NOMO-1 treated with dmso at 0.1 percent for 144 hours (cell line): ENCODE results near the gene ADCY7.
"Not testable (repeated sequence)": the region's sequence is repeated elsewhere in the genome, so short reads cannot be mapped to it uniquely, and the experiment has no call there.

Experiments
- DNase-seq: peaks from one replicate; lab custom pipeline; 2025; ENCODE audit not compliant: unreplicated experiment; lab: John Stamatoyannopoulos, UW

The ADCY7 gene

DNA sequence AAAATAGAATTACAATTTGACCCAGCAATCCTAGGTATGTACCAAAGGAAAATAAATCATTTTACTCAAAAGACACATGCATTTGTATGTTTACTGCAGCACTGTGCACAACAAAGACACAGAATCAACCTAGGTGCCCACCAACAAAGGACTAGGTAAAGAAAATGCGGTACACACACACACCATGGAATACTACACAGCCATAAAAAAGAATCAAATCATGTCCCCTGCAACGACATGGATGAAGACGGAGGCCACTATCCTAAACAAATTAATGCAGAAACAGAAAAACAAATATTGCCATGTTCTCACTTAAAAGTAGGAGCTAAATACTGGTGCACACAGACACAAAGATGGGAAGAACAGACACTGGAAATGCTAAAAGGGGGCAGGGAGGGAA is 66.2 kb downstream of the ADCY7 start:
- DNase-seq: no peak

DNA sequence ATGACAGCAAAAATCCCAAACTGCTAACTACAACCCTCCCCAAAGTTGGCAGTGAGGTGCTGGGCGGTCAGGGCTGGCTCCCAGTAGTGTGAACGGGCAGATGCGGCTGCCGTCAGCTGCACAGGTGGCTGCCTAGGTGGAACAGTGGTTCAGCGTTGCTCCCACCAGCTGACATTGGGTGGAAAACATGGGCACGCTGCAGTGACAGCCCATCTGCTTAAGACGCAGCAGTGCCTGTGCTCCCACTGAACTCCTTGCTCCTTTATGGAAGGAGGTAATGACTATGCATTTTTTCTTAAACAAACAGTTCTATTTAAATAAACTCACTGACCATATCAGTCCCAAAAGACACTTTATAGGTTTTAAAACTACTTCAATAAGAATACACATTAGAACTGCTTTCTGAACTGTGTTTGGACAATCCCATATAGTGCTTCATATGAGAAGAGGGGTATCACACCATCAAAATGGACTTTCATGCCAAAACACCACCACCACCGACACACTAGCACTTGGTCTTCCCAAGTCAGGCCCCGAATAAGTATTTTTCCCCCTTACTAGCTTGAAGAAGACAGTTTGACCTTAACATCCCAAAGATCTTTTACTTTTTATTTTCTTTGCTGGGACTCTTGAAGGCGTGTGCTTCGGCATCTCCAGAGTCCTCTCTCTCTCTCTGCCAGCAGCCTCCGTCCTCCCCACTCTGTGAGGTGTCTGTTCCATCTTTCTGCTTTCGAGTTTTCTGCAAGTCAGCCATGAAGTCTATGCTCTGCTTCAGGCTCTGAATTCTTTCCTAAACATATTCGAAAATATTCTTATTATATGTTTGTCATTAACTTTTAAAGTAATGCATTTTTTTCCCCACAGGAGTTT is 68.0 kb downstream of the ADCY7 start:
- no peak for DNase-seq

DNA sequence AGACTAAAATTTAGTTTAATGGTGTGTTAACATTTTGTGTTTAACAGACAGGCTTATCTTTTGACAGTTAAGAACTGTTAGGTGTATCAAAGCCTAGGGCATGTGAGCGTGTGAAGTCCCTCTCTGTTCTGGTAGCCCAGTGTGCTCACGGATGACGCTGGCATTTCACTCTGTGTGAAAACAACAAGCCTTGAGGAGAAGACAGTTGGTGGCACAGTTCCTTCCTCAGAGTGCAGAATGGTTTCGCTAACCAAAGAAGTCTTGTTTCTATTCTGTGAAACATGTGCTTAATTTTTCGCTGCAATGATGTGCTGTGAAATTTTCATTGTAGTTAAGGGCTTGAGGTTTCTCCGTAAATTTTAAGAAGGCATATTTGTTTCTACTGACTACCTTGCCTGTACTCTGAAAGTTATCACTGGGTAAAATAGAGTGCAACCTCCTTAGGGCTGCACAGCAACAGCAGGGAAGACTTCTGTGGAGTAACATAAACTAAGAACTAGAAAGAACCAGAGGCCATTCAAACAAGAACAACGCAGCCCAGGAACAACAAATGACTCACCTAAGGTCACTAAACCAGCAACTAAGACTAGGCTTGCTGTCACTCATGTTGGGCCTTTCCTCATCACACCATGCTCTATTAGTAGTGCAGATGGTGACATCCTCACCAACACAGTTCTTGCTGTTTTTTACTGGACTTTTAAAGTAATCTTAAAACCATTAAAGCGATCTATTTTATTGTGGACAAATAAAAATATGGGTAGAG is 69.0 kb downstream of the ADCY7 start:
- no peak for DNase-seq

DNA sequence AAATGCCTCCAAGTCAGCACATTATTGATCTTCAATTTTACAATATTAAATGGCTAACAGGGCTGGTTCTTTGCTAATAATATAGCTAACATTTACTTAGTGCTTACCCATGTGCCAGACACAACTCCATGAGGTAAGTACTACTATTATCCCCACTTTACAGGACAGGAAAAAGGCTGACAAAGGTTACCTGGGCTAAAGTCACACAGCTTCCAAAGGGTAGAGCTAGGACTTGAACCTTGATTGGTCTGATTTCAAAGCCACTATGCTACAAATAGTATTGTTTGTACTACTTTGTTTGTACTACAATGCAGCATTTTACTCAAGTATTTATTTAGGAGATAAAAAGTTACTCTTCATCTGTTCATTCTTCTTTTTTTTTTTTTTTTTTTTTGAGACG is 70.5 kb downstream of the ADCY7 start:
- no peak for DNase-seq

DNA sequence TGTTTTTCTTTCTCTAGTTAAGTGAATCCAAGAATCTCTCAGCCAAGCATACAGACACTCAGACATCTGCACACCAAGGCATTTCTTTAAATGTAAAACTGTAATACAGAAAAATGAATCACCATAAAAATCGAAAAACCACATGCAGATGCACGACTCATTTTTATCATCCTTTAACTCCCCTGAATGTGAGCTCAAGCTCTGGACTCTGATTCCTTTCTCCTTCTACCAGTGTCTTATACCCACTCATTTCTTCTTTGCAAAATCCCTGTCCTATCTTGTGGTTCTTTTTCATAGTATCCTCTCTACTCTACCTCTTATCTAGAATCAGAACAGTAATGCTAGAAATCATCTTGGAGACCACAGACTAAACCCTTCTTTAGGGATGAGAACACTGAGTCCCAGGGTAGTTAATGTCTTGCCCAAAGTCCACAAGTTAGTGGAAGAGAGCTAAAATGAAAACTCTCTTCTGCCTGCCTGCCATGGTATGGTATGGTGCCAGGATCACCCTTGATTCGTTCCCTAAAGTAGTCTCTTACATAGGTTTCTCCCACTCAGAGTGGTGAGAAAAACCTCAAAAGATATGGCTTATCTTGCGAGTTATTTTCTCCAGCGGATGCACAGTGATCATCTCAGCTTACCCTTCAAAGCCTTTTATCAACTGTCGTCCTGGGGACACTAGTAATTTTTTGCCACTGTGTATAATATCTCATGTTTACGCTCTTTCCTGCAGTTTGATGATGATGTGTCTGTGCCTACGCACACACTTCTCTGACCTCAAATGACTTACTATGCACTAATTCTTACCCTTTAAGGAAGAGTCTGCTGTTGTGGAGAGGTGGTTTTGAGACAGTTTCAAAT is 72.2 kb downstream of the ADCY7 start:
- DNase-seq: no peak

DNA sequence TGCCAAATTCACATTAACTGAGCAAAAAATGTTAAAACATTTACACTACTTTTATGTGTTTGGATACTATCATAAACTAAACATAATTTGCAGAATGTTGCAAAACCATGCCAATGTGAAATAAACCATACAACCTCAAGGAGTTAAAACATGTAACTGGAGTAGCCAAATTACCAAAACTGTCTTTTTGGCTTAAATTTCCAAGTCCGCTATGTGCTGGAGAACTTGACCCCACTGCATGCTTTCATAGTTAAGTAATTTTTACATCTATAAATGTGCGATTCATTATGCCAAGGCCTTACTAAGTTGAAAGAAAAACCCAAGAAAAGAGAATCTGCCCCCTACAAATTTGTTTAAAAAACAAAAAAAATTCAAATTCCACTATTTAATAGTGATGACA is 74.2 kb downstream of the ADCY7 start:
- no peak for DNase-seq

DNA sequence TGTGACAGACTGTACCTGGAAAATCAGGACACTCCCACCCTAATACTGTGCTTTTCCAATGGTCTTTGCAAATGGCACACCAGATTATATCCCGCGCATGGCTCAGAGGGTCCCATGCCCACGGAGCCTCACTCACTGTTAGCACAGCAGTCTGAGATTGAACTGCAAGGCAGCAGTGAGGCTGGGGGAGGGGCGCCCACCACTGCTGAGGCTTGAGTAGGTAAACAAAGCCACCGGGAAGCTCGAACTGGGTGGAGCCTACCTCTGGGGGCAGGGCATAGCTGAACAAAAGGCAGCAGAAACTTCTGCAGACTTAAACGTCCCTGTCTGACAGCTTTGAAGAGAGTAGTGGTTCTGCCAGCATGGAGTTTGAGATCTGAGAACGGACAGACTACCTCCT is 77.2 kb downstream of the ADCY7 start:
- DNase-seq: not testable (repeated sequence)

DNA sequence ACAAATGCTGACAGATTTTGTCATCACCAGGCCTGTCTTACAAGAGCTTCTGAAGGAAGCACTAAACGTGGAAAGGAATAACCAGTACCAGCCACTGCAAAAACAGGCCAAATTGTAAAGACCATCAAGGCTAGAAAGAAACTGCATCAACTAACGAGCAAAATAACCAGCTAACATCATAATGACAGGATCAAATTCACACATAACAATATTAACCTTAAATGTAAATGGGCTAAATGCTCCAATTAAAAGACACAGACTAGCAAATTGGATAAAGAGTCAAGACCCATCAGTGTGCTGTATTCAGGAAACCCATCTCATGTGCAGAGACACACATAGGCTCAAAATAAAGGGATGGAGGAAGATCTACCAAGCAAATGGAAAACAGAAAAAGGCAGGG is 78.9 kb downstream of the ADCY7 start:
- DNase-seq: not testable (repeated sequence)

DNA sequence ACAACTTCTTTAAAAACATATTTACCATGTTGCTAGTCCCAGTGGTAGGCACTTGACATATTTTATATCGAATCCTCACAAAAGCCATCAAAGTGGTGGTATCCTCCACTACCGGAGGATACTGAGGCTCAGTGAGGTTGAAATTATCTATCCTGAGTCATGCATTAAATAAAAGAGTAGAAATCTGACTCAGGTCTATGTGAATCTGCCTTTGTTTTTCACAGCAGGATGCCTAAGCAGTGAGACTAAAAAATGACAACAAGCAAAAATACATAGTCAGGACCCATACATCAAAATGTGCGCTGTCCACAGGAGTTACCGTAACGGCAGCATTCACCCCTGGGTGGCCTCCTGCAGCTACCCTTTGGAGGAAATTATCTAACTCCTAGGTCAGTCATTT is 84.8 kb downstream of the ADCY7 start:
- DNase-seq: no peak

DNA sequence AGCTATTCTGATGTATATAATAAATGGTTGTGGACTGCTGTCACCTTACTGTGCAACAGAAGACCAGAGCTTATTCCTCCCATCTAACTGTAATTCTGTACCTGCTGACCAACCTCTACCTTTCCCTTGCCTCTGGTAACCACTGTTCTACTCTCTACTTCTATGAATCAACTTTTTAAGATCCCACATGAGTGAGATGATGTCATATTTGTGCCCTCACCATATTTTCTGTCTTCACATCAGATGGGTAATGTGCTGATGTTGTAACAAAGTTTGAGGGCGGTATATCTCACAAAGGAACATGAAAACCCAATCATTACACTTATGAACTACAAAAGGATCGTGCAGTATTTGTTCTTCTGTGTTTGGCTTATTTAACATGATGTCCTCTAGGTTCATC is 85.6 kb downstream of the ADCY7 start:
- DNase-seq: no peak

DNA sequence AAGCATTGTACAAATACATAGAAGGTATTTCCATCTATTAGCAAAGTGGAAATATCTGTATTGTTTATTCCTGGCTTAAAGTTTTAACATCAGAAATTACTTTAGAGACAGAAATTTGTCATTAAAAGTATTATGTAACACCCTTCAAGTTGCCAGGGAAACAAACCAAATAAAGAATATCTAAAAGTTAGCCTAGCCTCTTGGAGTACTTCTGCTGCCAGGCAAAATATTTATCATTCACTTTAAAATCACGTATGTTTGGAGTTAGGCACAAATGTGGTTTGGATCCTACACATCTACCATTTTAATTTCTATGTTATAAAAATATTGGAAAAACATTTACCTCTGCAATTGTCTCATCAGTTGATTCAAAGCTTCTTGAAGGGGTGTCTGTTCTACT is 87.7 kb downstream of the ADCY7 start:
- no peak for DNase-seq

DNA sequence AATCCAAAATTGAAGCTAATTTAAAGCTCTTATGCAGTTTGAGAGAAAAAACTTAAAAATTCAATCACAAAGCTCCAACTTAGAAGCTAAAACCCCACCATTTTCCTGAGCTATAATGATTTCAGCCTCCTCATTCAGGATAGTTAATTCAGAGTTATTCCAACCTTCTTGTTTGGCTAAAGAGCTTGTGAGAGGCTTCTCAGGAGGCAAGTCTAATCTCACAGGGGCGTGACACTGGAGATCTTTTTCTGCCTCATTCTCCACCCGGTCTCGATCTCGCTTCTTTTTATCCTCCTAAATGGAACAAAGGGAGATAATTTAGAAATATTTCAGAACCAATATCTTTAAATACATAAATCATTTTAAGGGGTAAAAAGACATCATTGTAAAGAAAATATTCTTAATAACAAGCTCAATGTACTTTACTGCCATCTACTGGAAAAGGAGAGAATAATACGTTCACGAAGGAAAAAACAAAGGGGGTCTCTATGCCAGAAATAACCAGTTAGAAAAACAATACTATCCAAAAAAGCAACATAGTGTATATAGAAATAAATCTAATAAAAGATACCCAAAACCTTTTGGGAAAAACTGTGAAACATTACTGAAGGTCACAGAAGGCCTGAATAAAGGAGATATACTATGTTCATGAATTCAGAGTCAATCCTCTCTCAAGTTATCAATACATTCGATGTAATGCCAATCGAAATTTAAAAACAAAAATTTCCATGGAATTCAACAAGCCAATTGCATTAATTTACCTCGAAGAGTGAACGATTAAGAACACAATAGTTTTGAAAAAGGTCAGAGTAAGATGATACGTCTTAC is 88.5 kb downstream of the ADCY7 start:
- no peak for DNase-seq

DNA sequence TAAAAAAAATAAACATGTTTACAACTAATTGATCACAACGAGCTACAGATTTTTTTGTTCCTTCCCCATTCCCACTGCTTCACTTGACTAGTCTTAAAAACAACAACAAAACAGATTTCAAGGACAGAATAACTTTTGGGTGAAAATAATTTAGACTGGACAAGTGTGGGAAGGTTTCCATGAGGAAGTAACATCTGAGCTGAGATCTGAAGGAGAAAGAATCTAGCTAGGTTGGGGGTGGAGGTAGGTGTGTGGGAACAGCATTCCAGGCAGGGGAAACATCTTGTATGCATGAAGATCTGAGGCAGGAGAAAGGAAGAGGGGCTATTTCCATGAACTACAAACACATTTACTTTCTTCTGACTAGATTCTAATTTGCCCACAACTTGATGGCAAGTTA is 93.3 kb downstream of the ADCY7 start:
- no peak for DNase-seq

DNA sequence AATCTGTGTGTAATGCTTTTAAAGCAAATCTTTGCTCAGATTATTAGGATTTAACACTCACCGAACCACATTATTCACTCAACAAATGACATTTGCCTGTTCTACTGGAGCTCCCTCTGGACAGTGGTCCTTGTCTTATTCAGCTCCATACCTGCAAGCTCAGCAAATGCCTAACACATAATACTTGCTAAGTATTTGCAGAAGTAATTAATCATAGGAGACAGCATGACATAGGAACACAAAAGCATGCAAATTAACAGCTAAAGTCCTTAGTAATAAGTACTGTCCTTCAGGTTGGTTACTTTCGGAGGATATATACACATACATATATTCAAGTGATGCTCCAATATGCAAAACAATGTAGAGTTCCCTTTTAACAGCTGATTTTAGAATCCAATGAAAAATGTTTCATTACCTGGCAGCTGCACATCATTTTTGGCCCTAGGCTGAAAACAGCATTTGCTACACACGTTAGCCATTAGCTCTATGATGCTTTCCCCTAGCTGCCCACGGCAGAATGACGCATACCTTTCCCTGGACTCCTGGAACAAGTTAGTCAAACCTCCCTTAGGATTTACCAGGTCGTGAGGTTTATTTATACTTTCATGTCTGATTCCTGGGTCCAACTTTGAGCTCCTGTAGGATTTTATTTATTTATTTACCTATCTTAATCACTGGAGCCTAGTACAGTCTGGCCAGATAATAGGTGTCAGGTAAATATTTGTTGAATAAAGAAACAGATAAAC is 93.9 kb downstream of the ADCY7 start:
- DNase-seq: no peak

DNA sequence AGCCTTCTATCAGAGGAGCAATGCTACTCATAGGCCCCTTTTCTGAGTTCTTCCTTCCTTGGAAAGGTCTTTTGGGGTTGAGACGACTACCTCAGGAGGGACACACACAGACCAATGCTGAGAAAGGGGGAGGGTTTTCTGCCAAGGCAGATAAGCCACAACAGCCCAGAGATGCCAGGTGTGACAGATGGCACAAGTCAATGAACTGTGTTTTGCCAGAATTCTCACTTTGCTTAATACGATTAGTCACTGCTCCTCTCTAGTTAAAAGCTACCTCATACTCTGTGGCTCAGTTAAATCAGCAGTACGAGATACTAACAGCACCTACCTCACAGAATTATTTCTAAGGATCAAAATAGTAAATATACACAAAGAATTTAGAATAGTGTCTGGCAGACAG is 94.4 kb downstream of the ADCY7 start:
- no peak for DNase-seq

DNA sequence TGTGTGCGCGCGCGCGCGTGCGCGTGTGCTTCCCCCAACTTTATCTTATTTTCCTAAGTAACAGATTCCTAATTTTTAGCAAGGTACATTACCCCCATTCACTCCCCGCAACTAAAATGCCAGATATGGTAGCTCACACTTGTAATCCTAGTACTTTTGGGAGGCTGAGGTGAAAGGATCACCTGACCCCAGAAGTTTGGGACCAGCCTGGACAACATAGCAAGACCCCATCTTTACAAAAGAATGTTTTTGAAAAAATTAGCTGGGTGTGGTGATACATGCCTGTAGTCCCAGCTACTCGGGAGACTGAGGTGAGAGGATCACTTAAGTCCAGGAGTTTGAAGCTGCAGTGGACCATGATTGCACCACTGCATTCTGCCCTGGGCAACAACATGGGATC is 97.3 kb downstream of the ADCY7 start:
- DNase-seq: no peak

DNA sequence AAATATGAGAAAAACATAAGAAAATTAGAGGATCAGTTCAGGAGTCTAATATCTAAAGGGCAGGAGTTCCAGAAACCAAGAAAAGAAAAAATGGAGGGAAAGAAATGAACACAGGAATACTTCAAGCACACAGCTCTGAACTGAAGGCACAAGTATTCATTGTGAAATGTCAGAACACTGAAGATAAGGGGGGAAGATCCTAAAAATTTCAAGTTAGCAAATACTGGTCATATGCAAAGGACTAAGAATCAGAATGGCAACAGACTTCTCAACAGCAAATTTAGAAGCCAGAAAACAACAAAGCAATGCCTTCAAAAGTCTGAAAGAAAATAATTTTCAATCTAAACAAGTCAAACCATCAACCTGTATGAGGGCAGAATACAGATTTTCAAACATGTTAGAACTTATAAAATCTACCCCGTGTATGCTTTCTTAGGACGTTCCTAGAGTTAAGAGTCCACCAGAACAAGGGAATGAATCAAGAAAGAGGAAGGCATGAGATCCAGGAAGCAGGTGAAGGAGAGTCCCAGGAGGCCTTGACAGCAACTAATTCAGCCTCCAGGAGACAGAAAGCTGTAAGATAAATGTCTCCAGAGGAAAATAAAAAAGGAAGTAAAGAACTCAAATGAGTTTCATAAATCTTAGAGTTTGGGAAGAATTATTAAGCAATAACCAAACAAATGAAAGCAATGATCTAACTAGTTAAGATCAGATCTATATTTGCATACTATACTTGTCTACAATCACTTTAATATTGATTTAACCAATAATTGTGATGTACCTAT is 99.6 kb downstream of the ADCY7 start:
- no peak for DNase-seq
